Muscle layer of duodenum (tissue), 2 donors: ENCODE results near the gene ADAM12.
"Not testable (repeated sequence)": the region's sequence is repeated elsewhere in the genome, so short reads cannot be mapped to it uniquely, and the experiment has no call there.

Source experiments
- H3K27ac ChIP-seq: one replicate; pipeline ENCODE4 v1.7.0; 2013; ENCODE audit warnings: mild to moderate bottlenecking, low read length
- H3K27me3 ChIP-seq: one replicate; pipeline ENCODE4 v1.7.0; 2013; ENCODE audit warnings: low read depth, mild to moderate bottlenecking, control low read depth, low read length
- H3K36me3 ChIP-seq, 2 donors: one replicate each; pipeline ENCODE4 v1.7.0; 2013; ENCODE audit warnings: low read length in 2 of 2, control low read depth in 1 of 2, mild to moderate bottlenecking in 1 of 2; ENCODE audit not compliant: insufficient read depth in 2 of 2, control insufficient read depth in 1 of 2
- H3K4me1 ChIP-seq, 2 donors: one replicate each; pipeline ENCODE4 v1.7.0; 2013; ENCODE audit warnings: low read length in 2 of 2, mild to moderate bottlenecking in 2 of 2, control low read depth in 1 of 2, moderate library complexity in 1 of 2; ENCODE audit not compliant: insufficient read depth in 2 of 2, control insufficient read depth in 1 of 2
- H3K4me3 ChIP-seq, 2 donors: one replicate each; pipeline ENCODE4 v1.7.0; 2013; ENCODE audit warnings: low read length in 2 of 2, low read depth in 1 of 2, mild to moderate bottlenecking in 1 of 2
- H3K9me3 ChIP-seq, 2 donors: one replicate each; pipeline ENCODE4 v1.7.0; 2013; ENCODE audit warnings: low read length in 2 of 2, control low read depth in 1 of 2, mild to moderate bottlenecking in 1 of 2; ENCODE audit not compliant: control insufficient read depth in 1 of 2
- donor health status: healthy.

ADAM12 gene

DNA sequence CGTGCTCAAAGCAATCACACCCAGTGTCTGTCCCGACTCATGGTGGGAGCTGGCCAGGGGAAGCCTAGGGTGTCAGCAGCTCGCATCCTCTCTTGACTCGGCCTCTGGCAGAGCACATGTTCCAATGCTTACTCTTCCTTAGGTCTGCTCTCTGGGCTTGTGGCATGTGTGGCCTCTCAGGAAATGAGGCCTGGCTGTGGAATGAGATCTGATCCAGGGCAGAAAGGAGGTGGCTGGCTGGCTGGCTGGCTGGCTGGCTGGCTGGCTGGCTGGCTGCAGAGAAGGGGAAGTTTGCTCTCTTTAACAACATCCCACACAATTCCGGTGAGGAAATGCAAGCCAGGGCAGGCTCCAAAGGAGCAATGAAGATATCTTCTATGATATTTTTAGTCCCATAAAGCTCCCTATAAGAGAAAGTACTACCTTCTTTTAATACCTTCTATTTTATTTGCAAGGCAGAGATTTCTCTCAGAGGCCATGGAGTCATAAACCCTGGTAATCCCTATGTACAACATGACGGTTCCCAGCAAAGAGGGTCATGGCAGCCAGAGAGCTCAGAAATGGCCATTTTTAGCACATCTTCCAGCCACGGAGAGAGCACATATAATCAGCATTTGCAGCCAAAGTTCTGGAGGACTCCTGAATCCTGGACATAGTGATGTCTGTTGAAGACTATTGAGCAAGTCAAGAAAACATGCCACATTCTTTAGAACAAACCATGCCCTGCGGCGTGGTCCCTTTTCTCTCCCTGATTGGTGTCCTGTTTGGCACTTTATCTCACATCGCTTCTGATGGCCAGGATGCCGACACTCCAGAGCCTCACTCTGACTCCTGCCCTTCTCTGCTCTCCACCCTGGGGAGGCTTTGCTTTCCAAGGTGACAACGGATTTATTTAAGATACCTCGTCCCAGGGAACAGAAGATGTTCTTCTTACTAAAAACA is 338.2 kb downstream of the ADAM12 start:
- H3K27me3 ChIP-seq, result no peaks in the 10 kb centered on the region
- H3K4me3 ChIP-seq, result no peak overlapping the region
- no peaks in the 10 kb centered on the region for H3K36me3 ChIP-seq
- H3K9me3 ChIP-seq, result no peaks in the 10 kb centered on the region
- H3K4me1 ChIP-seq, result no peaks in the 10 kb centered on the region
- no peak overlapping the region for H3K27ac ChIP-seq

DNA sequence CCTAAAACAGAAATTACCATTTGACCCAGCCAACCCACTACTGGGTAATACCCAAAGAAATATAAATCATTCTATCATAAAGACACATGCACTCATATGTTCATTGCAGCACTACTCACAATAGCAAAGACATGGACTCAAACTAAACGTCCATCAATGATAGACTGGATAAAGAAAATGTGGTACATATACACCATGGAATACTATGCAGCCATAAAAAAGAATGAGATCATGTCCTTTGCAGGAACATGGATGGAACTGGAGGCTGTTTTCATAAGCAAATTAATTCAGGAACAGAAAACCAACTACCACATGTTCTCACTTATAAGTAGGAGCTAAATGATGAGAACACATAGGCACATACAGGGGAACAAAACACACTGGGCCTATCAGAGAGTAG is 340.5 kb downstream of the ADAM12 start:
- not testable (repeated sequence) for H3K4me1 ChIP-seq, H3K27ac ChIP-seq, H3K9me3 ChIP-seq, H3K27me3 ChIP-seq, H3K36me3 ChIP-seq, H3K4me3 ChIP-seq

DNA sequence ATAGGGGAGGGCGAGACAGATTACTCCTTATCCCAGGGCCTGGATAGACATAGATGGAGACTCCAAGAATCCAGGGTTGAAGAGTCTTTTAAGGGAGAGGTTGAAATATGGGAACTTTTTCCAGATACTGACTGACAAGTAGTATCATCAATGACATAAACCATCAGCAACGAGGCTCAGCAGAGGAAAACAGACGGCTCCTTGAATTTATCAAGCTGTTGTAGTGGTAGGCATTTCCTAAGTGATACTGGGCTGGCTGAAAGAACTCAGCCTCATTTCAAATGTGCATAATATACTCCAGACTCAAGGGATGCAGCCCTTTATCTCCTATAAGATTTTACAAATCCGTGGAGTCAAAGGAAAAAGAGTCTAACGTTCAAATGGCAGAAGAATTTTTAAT is 341.4 kb downstream of the ADAM12 start:
- Histone ChIP-seq H3K36me3 (no peaks in the 10 kb centered on the region), H3K4me1 (peaks cover 0 to 9% of the 10 kb centered on the region in 2 donors), H3K9me3 (no peaks in the 10 kb centered on the region), H3K27me3 (no peaks in the 10 kb centered on the region), H3K27ac (no peak overlapping the region), H3K4me3 (no peak overlapping the region)

DNA sequence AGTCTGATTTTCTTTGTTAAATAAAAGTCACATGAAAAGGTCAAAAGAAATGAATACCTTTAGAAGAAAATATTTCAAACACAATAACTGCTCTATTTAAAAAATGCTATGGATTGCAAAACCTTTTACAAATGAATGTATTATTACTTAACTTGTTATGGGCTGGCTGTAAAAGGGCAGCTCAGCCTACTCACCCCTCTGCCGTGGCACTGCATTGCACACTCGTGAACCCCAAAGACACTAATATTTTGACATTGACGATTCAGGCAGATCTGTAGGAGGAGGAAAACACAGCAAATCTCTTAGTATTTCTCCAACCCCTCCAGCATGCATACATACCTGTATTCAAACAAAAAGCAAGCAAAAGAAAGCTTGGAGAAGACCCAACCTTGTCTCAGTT is 342.4 kb downstream of the ADAM12 start:
- no peaks in the 10 kb centered on the region for H3K27me3 ChIP-seq
- no peaks in the 10 kb centered on the region for H3K36me3 ChIP-seq
- no peak overlapping the region for H3K27ac ChIP-seq
- H3K4me3 ChIP-seq, result no peak overlapping the region
- H3K4me1 ChIP-seq, result peaks cover 0 to 9% of the 10 kb centered on the region in 2 donors
- H3K9me3 ChIP-seq, result no peaks in the 10 kb centered on the region

DNA sequence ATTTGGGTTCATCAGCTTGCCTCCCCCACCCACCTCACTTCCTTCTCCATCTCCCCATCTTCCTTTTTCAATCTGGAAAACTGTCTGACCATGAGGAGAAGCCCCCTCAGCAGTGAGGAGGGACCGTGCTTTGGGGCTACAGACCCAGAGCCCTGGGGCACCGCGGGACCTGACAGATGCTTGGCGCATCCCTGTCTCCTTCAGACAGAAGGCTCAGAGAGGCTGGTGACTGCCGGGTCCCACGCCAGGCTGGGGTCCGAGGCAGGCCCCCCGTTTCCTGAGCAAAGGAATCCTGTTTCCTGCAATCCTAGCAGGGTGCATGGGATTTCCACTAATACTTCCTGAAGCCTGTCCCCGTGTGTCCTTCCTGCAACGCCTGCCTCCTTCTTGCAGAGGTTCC is 344.9 kb downstream of the ADAM12 start:
- no peaks in the 10 kb centered on the region for H3K36me3 ChIP-seq
- peaks cover 0 to 9% of the 10 kb centered on the region in 2 donors for H3K4me1 ChIP-seq
- no peak overlapping the region for H3K27ac ChIP-seq
- H3K4me3 ChIP-seq, result no peak overlapping the region
- H3K9me3 ChIP-seq, result no peaks in the 10 kb centered on the region
- no peaks in the 10 kb centered on the region for H3K27me3 ChIP-seq

DNA sequence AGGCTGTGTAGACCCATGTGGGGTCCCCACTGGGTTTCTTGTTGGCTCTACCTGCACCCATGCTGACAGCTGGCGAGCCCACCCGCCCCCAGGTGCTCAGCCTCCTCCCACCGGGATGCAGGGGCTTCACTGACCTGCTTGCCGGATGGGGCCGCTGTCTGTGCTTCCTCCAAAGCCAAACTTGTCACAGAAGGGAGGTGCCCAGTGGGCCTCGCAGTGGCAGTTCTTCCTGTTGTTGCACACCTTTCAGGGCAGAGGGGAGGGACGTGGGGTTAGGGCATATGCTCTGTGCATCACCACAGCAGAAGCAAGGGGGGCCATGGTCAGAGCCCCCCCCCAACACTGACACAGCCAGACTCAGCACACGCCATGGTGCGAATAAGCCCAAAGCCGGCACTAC is 345.4 kb downstream of the ADAM12 start:
- no peaks in the 10 kb centered on the region for H3K36me3 ChIP-seq
- no peak overlapping the region for H3K4me3 ChIP-seq
- H3K27me3 ChIP-seq, result no peaks in the 10 kb centered on the region
- H3K27ac ChIP-seq, result no peak overlapping the region
- peaks cover 0 to 9% of the 10 kb centered on the region in 2 donors for H3K4me1 ChIP-seq
- no peaks in the 10 kb centered on the region for H3K9me3 ChIP-seq

DNA sequence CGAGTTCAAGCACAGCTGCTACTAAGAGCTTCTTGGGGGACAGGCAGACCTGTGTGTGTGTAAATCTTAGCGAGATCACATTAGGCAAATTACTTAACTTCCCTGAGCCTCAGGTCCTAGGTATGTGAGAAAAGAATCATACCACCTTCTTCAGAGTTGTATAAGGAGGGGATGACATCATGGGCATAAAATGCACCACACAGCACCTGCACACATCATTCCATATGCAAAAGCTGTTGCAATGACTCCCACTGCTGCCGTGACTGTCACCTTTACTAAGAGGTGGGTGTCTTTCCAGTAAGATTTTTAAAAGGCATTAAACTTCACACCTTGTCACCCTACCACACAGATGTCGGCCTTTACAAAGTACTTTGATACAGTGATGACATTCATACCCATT is 345.9 kb downstream of the ADAM12 start:
- peaks cover 0 to 9% of the 10 kb centered on the region in 2 donors for H3K4me1 ChIP-seq
- H3K27ac ChIP-seq, result peak overlapping the region; percentile 5
- H3K36me3 ChIP-seq, result no peaks in the 10 kb centered on the region
- H3K27me3 ChIP-seq, result no peaks in the 10 kb centered on the region
- no peaks in the 10 kb centered on the region for H3K9me3 ChIP-seq
- H3K4me3 ChIP-seq, result peak overlapping the region in 1 of 2 donors; percentile 6

DNA sequence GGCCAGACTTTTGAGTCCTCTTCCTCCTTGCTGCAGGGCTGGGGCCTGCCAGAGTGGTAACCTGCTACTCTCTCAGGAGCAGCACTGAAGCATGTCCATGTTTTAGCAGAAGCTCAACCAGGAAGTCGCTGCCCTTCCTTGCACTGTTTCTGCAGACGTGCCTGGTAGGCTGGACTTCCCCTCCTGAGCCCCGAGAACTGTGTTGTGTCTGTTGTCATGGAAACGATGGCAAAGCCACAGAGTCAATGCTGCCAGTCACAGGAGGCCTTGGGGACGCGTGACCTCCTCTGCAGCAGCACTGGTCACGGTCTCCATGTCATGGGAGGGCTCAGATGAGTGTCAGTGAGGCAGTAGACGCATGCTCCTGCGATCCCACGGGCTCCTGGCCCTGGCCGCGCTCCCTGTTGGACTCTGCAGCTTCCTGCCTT is 346.5 kb downstream of the ADAM12 start:
- Histone ChIP-seq H3K27me3 (no peaks in the 10 kb centered on the region), H3K4me1 (peaks cover 0 to 9% of the 10 kb centered on the region in 2 donors), H3K36me3 (no peaks in the 10 kb centered on the region), H3K9me3 (no peaks in the 10 kb centered on the region), H3K27ac (peak overlapping the region; percentile 5), H3K4me3 (peak overlapping the region in 1 of 2 donors; percentile 6)

DNA sequence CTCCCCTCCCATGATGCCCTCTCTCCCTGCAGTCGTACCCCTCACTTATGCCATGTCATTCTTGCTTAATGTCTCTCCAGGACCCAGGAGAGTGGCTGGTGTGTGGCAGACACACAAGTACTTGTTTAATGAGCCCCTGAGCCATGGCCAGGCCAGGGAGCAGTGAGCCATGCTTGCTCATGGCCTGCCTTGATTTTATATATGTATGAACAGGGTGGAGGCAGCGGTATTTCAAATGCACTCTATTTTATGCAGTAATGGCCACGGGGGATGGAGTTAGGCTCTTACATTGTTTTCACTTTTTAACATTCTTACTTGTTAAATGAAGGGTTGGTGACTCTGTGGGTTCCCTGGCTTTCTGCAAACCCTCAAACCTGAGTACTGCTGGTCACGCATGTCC is 347.2 kb downstream of the ADAM12 start:
- H3K27ac ChIP-seq, result no peak overlapping the region
- no peaks in the 10 kb centered on the region for H3K9me3 ChIP-seq
- no peaks in the 10 kb centered on the region for H3K27me3 ChIP-seq
- no peaks in the 10 kb centered on the region for H3K36me3 ChIP-seq
- H3K4me1 ChIP-seq, result peaks cover 0 to 9% of the 10 kb centered on the region in 2 donors
- H3K4me3 ChIP-seq, result no peak overlapping the region

DNA sequence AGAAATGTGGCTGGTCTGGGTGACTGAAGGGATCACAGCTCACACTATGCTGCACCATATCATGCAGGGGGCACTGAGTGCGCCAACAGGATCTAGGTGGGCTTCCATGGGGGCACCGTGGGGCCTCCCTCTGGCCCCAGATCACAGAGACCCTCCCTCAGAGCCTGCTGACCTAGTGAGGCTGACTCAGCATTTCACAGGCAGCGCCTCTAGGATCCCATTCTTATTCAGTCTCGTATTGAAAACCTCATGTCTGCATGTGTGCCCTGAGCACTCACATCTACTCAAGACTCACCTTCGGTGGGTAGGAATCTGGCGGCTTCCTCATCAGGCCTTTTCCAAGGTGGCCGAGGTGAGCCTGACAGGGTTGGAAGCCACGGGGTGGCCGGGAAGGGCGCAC is 350.3 kb downstream of the ADAM12 start:
- no peak overlapping the region for H3K27ac ChIP-seq
- H3K36me3 ChIP-seq, result no peaks in the 10 kb centered on the region
- H3K4me1 ChIP-seq, result peaks cover 0 to 8% of the 10 kb centered on the region in 2 donors
- no peaks in the 10 kb centered on the region for H3K27me3 ChIP-seq
- H3K4me3 ChIP-seq, result no peak overlapping the region
- H3K9me3 ChIP-seq, result peaks cover 0 to 9% of the 10 kb centered on the region in 2 donors

DNA sequence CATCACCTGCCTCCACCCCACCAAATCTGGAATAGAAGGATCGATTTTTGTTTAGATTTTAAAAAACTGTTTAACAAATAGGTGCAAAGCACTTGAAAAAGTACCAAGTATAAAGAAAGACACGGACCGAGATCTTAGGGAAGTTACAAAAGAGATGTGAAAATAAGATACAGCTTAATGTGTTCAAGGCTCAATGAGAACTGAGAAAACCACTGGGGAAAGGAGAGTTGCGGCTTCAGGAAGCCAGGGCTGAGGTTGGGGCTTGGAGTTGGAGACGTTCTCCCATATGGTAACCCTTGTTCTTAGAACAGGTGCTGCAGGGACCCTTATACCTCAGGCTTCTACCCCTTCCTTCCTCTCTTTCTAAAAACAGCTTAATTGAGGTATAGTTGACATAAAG is 351.8 kb downstream of the ADAM12 start:
- Histone ChIP-seq H3K27ac (no peak overlapping the region), H3K9me3 (peaks cover 0 to 9% of the 10 kb centered on the region in 2 donors), H3K36me3 (no peaks in the 10 kb centered on the region), H3K27me3 (no peaks in the 10 kb centered on the region), H3K4me1 (no peaks in the 10 kb centered on the region), H3K4me3 (no peak overlapping the region)

DNA sequence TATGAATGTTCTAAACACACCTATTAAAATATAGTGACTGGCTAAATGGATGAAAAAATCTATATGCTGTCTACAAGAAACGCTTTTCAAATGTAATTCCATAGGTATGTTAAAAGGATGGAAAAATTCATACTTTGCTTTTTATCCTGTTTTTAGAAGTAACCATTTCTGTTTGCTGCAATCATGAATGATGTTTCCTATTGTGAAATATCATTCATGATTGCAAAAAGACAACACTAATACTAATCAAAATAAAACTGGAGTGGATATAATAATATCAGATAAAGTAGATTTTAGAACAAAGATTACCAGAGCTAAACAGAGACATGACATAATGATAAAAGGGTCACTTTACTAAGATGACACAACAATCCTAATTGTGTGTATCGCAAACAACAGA is 353.7 kb downstream of the ADAM12 start:
- Histone ChIP-seq H3K4me1 (no peaks in the 10 kb centered on the region), H3K36me3 (no peaks in the 10 kb centered on the region), H3K27me3 (no peaks in the 10 kb centered on the region), H3K9me3 (peaks cover 0 to 9% of the 10 kb centered on the region in 2 donors), H3K4me3 (no peak overlapping the region), H3K27ac (no peak overlapping the region)
